ENCODE results near the gene TIMP2.
A peak's percentile ranks its signal among the peaks of the same experiment; 100 is the strongest.
"Not testable (repeated sequence)": the region's sequence is repeated elsewhere in the genome, so short reads cannot be mapped to it uniquely, and the experiment has no call there.

TIMP2 gene

DNA sequence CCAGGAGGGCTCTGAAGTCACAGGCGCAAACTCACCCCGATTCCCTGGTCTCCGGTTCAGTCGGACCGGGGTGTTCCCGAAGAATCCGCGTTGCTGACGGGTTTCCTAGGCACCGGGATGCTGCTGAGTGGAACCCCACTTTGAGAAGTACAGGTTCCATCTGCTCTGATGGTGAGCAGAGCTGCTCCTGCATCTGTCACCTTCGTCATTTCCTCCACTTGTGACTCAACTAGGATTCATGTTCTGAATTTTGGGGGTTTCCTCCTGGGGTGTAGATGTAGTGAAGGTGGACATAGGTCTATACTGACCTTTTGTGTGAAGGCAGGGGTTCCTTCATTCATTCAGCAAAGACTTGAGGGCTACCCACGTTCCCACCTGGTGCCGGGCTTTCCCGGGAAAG is 29.5 kb upstream of the TIMP2 start:
- DNase-seq (ENCODE audit: low read depth), result no peak

- DNase-seq (ENCODE audit: low read depth), result no peak
These were observed 28.5 kb upstream of the TIMP2 start for GRCh38 chr17:78953356-78954350.

DNA sequence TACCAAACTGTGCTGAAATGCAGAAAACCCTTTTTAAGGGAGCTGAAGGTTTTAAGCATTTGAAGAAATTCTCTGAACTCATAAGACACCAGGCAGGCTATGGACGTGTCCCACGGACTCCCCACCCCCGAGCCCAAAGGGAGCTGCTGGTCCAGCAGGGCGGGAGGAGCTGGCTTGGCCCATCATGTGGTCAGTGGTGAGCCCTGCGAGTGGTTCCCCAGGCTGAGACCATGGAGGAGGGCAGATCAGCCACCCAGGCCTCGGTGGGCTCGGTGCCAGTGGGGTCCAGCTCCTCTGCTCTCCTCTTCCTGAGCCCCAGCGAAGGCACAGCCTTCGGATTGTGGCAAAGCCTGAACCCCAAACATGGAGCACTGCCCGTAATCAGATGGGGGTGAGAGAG is 27.5 kb upstream of the TIMP2 start:
- no peak for DNase-seq (ENCODE audit: low read depth)

- DNase-seq (ENCODE audit: low read depth), result no peak
These were observed 26.9 kb upstream of the TIMP2 start for GRCh38 chr17:78951967-78952551.

- DNase-seq (ENCODE audit: low read depth), result no peak
These were observed 25.7 kb upstream of the TIMP2 start for GRCh38 chr17:78950870-78951269.

- DNase-seq (ENCODE audit: low read depth), result no peak
These were observed 22.3 kb upstream of the TIMP2 start for GRCh38 chr17:78947235-78948149.

DNA sequence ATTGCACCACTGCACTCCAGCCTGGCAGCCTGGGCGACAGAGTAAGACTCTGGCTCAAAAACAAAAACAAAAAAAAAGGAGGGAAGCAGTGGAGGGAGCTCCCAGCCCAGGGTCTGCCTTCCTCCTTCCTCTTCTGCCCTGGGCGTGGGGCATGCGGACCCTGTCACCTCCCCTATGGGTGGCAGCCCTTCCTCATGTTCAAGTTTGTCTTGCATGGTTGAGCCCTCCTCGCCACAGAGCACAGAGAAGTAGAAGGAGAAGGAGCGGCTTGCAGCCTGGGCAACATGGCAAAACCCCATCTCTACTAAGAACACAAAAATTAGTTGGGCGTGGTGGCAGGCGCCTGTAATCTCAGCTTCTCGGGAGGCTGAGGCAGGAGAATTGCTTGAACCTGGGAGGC is 21.4 kb upstream of the TIMP2 start:
- DNase-seq (ENCODE audit: low read depth), result no peak

DNA sequence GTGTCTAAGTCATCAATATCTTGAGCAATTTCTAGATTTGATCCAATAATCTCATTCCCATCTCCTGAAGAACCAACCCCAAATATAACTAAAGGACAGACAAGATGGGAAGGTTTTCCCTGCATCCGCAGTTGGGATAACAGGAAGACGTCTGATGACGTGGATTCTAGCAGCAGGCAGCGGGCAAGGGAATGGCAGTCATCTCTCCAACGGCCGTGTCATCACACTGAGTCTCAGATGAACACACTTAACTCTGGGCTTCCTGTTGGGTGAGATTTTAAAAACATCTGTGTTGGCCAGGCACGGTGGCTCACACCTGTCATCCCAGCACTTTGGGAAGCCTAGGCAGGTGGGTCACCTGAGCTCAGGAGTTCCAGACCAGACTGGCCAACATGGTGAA is 20.9 kb upstream of the TIMP2 start:
- no peak for DNase-seq (ENCODE audit: low read depth)

DNA sequence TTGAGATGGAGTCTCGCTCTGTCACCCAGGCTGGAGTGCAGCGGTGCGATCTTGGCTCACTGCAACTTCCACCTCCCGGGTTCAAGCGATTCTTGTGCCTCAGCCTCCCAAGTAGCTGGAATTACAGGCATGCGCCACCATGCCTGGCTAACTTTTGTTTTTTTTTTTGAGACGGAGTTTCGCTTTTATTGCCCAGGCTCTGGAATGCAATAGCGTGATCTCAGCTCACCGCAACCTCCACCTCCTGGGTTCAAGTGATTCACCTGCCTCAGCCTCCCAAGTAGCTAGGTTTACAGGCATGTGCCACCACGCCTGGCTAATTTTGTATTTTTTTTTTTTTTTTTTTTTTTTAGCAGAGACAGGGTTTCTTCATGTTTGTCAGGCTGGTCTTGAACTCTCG is 20.3 kb upstream of the TIMP2 start:
- DNase-seq (ENCODE audit: low read depth), result not testable (repeated sequence)

GRCh38 chr17:78944956-78945355 is 19.8 kb upstream of the TIMP2 start:
- DNase-seq (ENCODE audit: low read depth), result no peak

GRCh38 chr17:78944026-78944425 is 18.8 kb upstream of the TIMP2 start:
- no peak for DNase-seq (ENCODE audit: low read depth)

DNA sequence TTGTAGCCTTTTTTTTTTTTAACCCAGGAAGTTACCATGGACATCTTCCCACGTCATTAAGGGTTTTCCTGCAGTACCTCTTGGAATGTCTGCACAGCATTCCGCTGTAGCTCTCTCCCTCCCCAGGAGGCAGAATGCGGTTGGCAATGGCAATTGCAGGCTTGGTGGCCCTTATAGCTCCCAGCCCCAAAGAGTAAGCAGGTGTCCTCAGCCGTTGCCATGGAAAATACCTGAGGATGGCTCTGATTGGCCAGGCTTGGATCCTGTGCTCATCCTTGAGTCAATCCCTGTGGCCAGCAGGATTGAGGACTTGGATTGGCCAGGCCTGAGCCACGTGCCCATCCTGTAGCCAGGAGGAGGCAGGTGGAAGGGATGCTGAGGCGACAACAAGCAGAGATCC is 15.5 kb upstream of the TIMP2 start:
- DNase-seq (ENCODE audit: low read depth), result no peak

GRCh38 chr17:78940258-78940657 is 15.1 kb upstream of the TIMP2 start:
- no peak for DNase-seq (ENCODE audit: low read depth)

- no peak for DNase-seq (ENCODE audit: low read depth)
These were observed 14.4 kb upstream of the TIMP2 start for GRCh38 chr17:78939615-78940014.

DNA sequence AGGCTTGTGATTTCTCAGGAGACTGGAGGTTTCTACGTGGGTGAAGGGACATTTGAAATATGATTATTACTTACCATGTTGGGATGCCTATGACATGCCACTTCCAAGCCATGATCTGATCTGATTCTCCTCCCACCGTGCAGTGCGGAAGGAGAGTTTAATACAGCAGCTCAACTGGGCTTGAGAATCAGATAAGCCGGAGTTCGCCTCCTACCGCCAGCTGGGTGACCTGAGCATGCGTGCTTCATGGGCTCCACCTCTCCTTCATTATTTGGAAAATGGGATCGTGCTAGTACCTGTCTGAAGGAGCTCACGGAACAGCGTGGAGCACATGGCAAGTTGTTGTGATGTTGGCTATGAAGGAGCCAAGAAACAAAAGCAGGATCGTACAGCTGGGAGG is 12.4 kb upstream of the TIMP2 start:
- no peak for DNase-seq (ENCODE audit: low read depth)

GRCh38 chr17:78935419-78936323 is 10.5 kb upstream of the TIMP2 start:
- DNase-seq (ENCODE audit: low read depth), result peak; percentile 93

- DNase-seq (ENCODE audit: low read depth), result no peak
These were observed 9.7 kb upstream of the TIMP2 start for GRCh38 chr17:78934681-78935418.

DNA sequence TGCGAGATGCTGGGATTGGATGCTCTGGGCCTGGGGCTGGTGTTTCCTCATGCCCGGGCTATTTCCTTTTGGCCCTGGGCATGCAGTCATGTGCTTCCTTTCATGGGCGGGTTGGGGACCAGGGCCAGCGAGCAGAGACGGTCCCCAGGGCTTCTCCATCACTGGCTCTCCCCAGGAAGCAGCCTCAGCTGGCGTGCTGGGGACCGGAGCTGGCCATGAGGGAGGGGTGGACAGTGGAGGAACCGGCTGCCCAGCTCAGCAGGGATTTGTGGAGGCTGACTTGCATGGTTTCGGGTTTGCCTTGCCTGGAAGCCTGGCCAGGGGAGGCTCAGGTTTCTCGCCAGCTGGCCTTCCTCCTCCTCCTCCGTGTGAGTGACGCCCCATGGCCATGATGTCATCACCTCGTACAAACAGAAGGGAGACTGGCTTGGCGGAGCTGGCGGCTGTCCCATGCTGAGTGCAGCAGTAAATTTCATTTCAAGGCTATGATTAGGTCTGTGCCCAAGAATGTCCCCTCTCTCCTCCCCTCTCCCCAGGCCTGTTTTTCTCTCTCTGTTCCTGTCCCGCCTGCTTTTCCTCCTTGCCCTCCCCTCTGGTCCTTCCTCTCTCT is 8.9 kb upstream of the TIMP2 start:
- peak; percentile 99 for DNase-seq (ENCODE audit: low read depth)

DNA sequence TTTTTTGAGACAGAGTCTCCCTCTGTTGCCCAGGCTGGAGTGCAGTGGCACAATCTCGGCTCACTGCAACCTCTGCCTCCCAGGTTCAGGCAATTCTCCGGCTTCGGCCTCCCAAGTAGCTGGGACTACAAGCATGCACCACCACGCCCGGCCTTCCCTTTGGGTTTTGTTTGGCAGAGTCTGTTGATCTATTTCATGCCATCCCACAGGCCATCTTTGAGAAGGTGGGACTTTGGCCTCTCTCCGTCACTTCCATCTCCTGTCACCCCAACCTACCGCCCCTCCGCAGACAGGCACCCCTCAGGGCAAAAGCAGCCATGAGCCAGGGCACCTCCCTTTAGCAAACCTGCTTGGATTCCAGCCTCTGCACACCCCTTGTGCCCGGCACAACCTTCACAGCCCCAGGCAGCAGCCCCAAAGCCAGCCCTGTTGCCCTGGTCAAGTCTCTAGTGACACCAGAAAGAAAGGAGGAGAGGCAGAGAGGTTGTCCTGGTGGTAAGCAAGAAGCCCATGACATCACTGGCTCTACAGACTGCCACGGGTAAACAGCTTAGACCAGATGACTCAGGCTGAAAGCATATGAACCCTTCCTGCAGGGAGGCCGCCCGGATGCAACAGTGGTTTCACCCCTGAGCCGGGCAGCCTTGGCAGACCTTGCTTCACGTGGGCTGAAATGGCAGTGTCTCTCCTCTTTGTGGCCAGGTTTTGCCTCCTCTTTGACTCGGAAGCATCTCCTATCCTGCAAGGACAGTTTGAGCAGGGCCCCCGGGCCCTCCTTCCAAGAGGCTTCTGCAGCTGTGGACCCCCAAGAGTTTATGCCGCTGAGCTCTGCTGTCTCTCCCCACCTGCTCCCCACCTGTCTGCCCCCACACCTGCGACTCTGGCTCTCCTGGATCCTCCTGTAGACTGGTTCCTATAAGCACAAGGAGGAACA is 8.1 kb upstream of the TIMP2 start:
- peak; percentile 91 for DNase-seq (ENCODE audit: low read depth)

All from GM04504 (cell line).